ENCODE measurements around the gene GBGT1. TPM values are rescaled to one million over a fixed set of nuclear protein-coding genes. Genes with fewer than 3 reads are reported as not detected.
A peak's percentile ranks its signal among the peaks of the same experiment; 100 is the strongest.

The GBGT1 gene
- total RNA-seq, 4 donors from 2014 or later = 3.6 to 13.5 (median 5.3) TPM

DNA sequence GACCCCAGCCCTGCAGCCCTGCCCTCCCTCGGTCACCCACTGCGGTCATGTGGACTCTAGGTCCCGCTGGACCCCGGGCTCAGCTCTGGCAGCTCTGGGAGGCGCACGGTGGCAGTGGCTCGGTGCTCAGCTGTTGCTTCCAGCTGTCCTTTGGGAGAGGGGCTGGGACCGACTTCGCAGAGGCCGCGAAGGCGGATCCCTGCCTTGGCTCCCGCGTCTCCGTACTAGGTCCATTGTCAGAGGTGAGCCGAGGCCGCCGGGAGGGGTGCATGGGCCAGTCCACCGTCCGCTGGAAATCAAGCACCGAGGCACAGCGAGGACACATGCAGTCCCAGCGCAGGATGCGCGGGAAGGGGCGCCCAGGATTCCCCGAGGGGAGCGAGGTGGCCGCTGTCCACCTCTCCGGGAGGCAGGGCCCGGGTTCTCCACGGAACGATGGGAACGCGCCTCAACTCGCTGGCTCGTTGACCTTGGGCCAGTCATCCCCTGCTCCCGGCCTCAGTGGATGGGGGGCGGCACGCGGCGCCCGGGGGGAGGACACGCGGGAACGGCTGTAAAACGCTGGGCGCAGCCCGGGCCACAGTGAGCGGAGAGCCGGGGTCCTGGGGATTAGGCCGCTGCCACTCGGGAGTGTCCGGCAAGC is 732 bp downstream of the GBGT1 start:
- 13 to 53% methylated on average over 16 to 28 of the region's 54 CpGs for WGBS, 2 donors
- peak in 1 of 2 donors; percentile 14 for DNase-seq (ENCODE audit: low spot score in 2 of 2)
- H3K4me3 ChIP-seq (ENCODE audit: low read depth, poor library complexity, severe bottlenecking) = peak overlapping the region; percentile 55
- TF ChIP-seq POLR2A (IDR thresholded peaks at IDR 0.05) = no peak
- TF ChIP-seq, protein P1, sequence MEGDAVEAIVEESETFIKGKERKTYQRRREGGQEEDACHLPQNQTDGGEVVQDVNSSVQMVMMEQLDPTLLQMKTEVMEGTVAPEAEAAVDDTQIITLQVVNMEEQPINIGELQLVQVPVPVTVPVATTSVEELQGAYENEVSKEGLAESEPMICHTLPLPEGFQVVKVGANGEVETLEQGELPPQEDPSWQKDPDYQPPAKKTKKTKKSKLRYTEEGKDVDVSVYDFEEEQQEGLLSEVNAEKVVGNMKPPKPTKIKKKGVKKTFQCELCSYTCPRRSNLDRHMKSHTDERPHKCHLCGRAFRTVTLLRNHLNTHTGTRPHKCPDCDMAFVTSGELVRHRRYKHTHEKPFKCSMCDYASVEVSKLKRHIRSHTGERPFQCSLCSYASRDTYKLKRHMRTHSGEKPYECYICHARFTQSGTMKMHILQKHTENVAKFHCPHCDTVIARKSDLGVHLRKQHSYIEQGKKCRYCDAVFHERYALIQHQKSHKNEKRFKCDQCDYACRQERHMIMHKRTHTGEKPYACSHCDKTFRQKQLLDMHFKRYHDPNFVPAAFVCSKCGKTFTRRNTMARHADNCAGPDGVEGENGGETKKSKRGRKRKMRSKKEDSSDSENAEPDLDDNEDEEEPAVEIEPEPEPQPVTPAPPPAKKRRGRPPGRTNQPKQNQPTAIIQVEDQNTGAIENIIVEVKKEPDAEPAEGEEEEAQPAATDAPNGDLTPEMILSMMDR (IDR thresholded peaks at IDR 0.05) = no peak
- intact Hi-C loops (cut with DNase I; ENCODE audit: low total_unique reads) = no loop called here

DNA sequence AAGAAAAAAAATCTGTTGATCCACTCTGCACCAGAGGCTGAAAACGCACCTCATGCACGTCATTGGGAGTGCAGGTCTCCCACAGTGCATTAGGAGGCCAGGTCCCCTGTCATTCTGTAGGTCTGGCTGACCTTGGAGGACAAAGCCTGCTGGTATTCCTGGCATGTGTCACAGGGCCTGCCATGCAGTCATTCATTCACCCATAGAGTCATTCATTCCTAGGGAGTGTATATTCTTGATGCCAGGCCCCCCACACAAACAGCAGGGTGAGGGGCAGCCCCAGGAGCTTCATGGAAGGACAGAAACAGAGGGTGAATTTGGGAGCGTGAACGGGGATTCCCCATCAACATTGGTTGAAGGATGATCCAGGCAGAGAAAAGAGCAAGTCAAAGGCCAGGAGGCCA is 2.2 kb downstream of the GBGT1 start:
- intact Hi-C loops (cut with DNase I; ENCODE audit: low total_unique reads) = no loop called here
- TF ChIP-seq, protein P1 (IDR thresholded peaks at IDR 0.05) = no peak
- no peak for TF ChIP-seq POLR2A (IDR thresholded peaks at IDR 0.05)
- no peak for DNase-seq (ENCODE audit: low spot score in 2 of 2)
- no peak overlapping the region for H3K4me3 ChIP-seq (ENCODE audit: low read depth, poor library complexity, severe bottlenecking)
- WGBS, 2 donors = 79 to 95% methylated on average over 4 of the region's 4 CpGs

DNA sequence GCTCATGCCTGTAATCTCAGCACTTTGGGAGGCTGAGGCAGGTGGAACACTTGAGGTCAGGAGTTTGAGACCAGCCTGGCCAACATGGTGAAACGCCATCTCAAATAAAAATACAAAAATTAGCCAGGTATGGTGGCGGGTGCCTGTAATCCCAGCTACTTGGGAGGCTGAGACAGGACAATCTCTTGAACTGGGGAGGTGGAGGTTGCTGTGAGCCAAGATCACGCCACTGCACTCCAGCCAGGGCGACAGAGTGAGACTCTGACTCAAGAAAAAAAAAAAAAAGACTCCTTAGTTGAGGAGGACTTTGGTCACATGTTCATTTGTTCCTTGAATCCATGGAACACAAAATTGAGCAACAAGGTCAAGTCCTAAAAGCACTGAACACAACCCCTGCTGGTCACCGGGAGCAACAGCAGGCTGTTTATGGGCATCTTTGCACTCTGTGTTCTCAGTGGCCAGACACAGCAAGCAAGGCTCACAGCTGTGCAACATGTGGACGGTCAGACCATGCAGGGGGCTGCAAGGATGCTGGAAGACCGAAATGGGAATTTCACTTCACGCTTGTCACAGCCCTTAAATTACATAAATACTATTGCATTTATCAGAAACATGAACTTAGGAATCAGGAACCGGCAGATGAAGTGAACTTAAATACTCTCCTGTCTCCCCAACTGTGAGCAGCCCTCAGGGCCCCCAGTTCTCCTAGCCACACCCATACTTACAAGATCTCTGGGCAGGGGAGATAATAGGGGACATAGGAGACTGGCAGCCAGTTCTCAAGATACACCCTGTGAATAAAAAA is 2.8 kb downstream of the GBGT1 start:
- H3K4me3 ChIP-seq (ENCODE audit: low read depth, poor library complexity, severe bottlenecking) = no peak overlapping the region
- intact Hi-C loops (cut with DNase I; ENCODE audit: low total_unique reads) = no loop called here
- DNase-seq (ENCODE audit: low spot score in 2 of 2) = peak; percentile 81 to 95
- no peak for TF ChIP-seq POLR2A (IDR thresholded peaks at IDR 0.05)
- TF ChIP-seq, protein P1 (IDR thresholded peaks at IDR 0.05) = peak in 1 of 3 donors; percentile 75
- 61 to 63% methylated on average over 9 of the region's 9 CpGs for WGBS, 2 donors

DNA sequence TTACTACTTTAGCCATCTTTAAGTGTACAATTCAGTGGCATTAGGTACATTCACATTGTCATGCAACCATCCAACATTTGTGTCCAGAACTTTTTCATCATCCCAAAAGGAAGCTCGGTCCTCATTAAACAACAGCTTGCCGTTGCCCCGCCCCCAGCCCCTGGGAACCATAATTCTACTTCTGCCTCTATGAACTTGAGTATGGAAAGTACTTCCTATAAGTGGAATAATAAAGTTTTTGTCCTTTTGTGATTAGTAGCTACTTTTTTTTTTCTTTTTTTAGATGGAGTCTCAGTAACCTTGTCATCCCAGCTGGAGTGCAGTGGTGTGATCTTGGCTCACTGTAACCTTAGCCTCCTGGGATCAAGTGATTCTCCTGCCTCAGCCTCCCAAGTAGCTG is 5.0 kb downstream of the GBGT1 start:
- TF ChIP-seq, protein P1 (IDR thresholded peaks at IDR 0.05) = no peak
- TF ChIP-seq POLR2A (IDR thresholded peaks at IDR 0.05) = no peak
- no peak for DNase-seq (ENCODE audit: low spot score in 2 of 2)
- intact Hi-C loops (cut with DNase I; ENCODE audit: low total_unique reads) = no loop called here
- 89 to 94% methylated on average over 3 of the region's 3 CpGs for WGBS, 2 donors
- no peak overlapping the region for H3K4me3 ChIP-seq (ENCODE audit: low read depth, poor library complexity, severe bottlenecking)

DNA sequence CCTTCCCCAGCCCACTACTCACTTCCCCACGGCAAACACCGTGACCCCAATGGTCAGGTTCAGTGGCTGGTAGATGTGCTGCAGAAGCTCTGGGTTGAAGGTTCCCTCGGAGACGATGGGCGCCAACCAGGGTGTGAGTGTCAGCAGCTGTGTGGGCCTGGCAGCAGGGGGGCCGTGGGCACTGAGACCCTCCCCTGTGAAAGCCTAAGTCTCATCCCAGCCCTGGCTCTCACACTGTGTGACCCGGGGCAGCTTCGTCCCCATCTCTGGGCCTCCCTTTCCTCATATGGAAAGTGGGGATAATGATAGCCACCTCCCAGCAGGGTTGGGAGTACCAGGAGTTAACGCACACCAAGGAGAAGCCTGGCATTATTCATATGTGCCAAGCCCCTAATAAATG is 8.6 kb downstream of the GBGT1 start:
- DNase-seq (ENCODE audit: low spot score in 2 of 2) = no peak
- TF ChIP-seq, protein P1 (IDR thresholded peaks at IDR 0.05) = no peak
- TF ChIP-seq POLR2A (IDR thresholded peaks at IDR 0.05) = no peak
- 78 to 81% methylated on average over 7 to 9 of the region's 9 CpGs for WGBS, 2 donors
- H3K4me3 ChIP-seq (ENCODE audit: low read depth, poor library complexity, severe bottlenecking) = no peak overlapping the region
- intact Hi-C loops (cut with DNase I; ENCODE audit: low total_unique reads) = no loop called here
